H1 (cell line): ENCODE data around the gene KCNMA1. TPM values are rescaled to one million over a fixed set of nuclear protein-coding genes. Genes with fewer than 3 reads are reported as not detected.

Source experiments
- CTCF ChIA-PET: fragments of 300-600 bp; sonication (Branson Sonifier 250); formaldehyde crosslinking; loops from one replicate; lab custom pipeline; 2021; ENCODE audit not compliant: partially characterized antibody; lab: Charles Lee
- POLR2A ChIA-PET: fragments of 300-600 bp; sonication (Branson Sonifier 250); formaldehyde crosslinking; loops from one replicate; lab custom pipeline; 2021; ENCODE audit warnings: inconsistent platforms; ENCODE audit not compliant: partially characterized antibody; lab: Charles Lee
- DNase-seq, 2 experiments: peaks; one replicate each; pipeline versions ENCODE4 v3.0.0 to v3.0.0-alpha.2; 2010 to 2022; ENCODE audit warnings: low spot score in 2 of 2, low read depth in 1 of 2, mixed read lengths in 1 of 2
- FAIRE-seq: peaks from 2 replicates; lab custom pipeline; 2011; peaks lifted over from hg19 to GRCh38; lab: Jason Lieb, UNC
- H2AFZ ChIP-seq: 2 replicates; pipeline ENCODE4 v1.8.1; 2012; ENCODE audit warnings: low read length, inconsistent platforms
- H2AK5ac ChIP-seq: 2 replicates; pipeline ENCODE4 v1.6.1; 2013; ENCODE audit warnings: low read depth, low read length
- H2BK120ac ChIP-seq: replicated peaks from 2 replicates; pipeline ENCODE3; 2013; ENCODE audit warnings: low read depth, low read length, inconsistent platforms
- H2BK12ac ChIP-seq: 2 replicates; pipeline ENCODE4 v1.6.1; 2013; ENCODE audit warnings: low read depth, low read length
- H2BK15ac ChIP-seq: 2 replicates; pipeline ENCODE4 v1.6.1; 2013; ENCODE audit warnings: low read length
- H2BK20ac ChIP-seq: 2 replicates; pipeline ENCODE4 v1.6.1; 2013; ENCODE audit warnings: low read length
- H2BK5ac ChIP-seq: 2 replicates; pipeline ENCODE4 v1.6.1; 2013; ENCODE audit warnings: low read depth, low read length
- H3K14ac ChIP-seq: 2 replicates; pipeline ENCODE4 v1.6.1; 2013; ENCODE audit warnings: inconsistent platforms; ENCODE audit not compliant: insufficient read length
- H3K18ac ChIP-seq: 2 replicates; pipeline ENCODE4 v1.6.1; 2013; ENCODE audit warnings: low read length; ENCODE audit errors: extremely low read depth
- H3K23ac ChIP-seq: 2 replicates; pipeline ENCODE4 v1.6.1; 2013; ENCODE audit warnings: inconsistent platforms; ENCODE audit not compliant: insufficient read length
- H3K23me2 ChIP-seq: 2 replicates; pipeline ENCODE4 v1.6.1; 2013; ENCODE audit warnings: low read depth, low read length
- H3K27ac ChIP-seq: 2 replicates; pipeline ENCODE4 v1.6.1; 2011; ENCODE audit warnings: low read depth, low read length, inconsistent platforms
- H3K27me3 ChIP-seq, 4 experiments: replicated peaks in 1 of 4; 1 replicate in 1 of 4; 2 replicates in 3 of 4; pipeline versions ENCODE4 v1.6.1 to v1.8.1; 2011 to 2013; ENCODE audit warnings: low read length in 3 of 4, mild to moderate bottlenecking in 3 of 4, inconsistent platforms in 2 of 4, mixed read lengths in 2 of 4, moderate library complexity in 1 of 4; ENCODE audit not compliant: control insufficient read depth in 3 of 4, insufficient read depth in 3 of 4; ENCODE audit errors: extremely low read depth in 1 of 4
- H3K36me3 ChIP-seq, 4 experiments: 2 replicates each; pipeline versions ENCODE4 v1.6.1 to v1.8.1; 2011 to 2013; ENCODE audit warnings: mild to moderate bottlenecking in 4 of 4, low read length in 3 of 4, moderate library complexity in 2 of 4, control low read depth in 1 of 4, inconsistent platforms in 1 of 4; ENCODE audit not compliant: insufficient read depth in 4 of 4, control insufficient read depth in 2 of 4
- H3K4ac ChIP-seq: replicated peaks from 2 replicates; pipeline ENCODE3; 2013; ENCODE audit warnings: low read length, low read depth, mixed read lengths, inconsistent platforms; ENCODE audit not compliant: insufficient read length
- H3K4me1 ChIP-seq, 4 experiments: replicated peaks in 1 of 4; 1 replicate in 1 of 4; 2 replicates in 3 of 4; pipeline versions ENCODE4 v1.6.1 to v1.8.1; 2011 to 2013; ENCODE audit warnings: low read length in 3 of 4, inconsistent platforms in 2 of 4, mixed read lengths in 1 of 4; ENCODE audit not compliant: insufficient read depth in 4 of 4, control insufficient read depth in 3 of 4
- H3K4me2 ChIP-seq, 2 experiments: 2 replicates each; pipeline versions ENCODE4 v1.6.1 to v1.8.1; 2011 to 2013; ENCODE audit warnings: low read depth in 2 of 2, low read length in 2 of 2, control low read depth in 1 of 2, inconsistent platforms in 1 of 2, mild to moderate bottlenecking in 1 of 2; ENCODE audit not compliant: insufficient read depth in 1 of 2
- H3K4me3 ChIP-seq, 4 experiments: fragments of 200-600, 300-600 bp in 1 of 4; sonication (generic), shearing (Covaris generic), sonication (Bioruptor Twin) in 1 of 4; 2 replicates each; pipeline versions ENCODE4 v1.5.1 to v1.8.1; 2011 to 2016; ENCODE audit warnings: low read length in 4 of 4, low read depth in 3 of 4, control low read depth in 2 of 4, inconsistent platforms in 2 of 4, mild to moderate bottlenecking in 2 of 4, mixed read lengths in 1 of 4, moderate library complexity in 1 of 4; ENCODE audit not compliant: insufficient read depth in 2 of 4; ENCODE audit errors: extremely low read depth in 1 of 4
- H3K56ac ChIP-seq: replicated peaks from 2 replicates; pipeline ENCODE3; 2013; ENCODE audit warnings: low read depth, mild to moderate bottlenecking, mixed read lengths, low read length, inconsistent platforms; ENCODE audit not compliant: insufficient read length
- H3K79me1 ChIP-seq: 2 replicates; pipeline ENCODE4 v1.6.1; 2013; ENCODE audit warnings: low read depth, low read length, control low read depth
- H3K79me2 ChIP-seq, 2 experiments: 2 replicates each; pipeline versions ENCODE4 v1.6.1 to v1.8.1; 2012 to 2013; ENCODE audit warnings: low read length in 2 of 2, mild to moderate bottlenecking in 2 of 2, inconsistent platforms in 1 of 2; ENCODE audit not compliant: insufficient read depth in 2 of 2, control insufficient read depth in 1 of 2
- H3K9ac ChIP-seq, 4 experiments: replicated peaks in 1 of 4; 1 replicate in 1 of 4; 2 replicates in 3 of 4; pipeline versions ENCODE4 v1.6.1 to v1.8.1; 2011 to 2013; ENCODE audit warnings: low read depth in 3 of 4, low read length in 3 of 4, control low read depth in 2 of 4, mild to moderate bottlenecking in 2 of 4, moderate library complexity in 2 of 4, inconsistent platforms in 1 of 4; ENCODE audit errors: extremely low read depth in 1 of 4
- H3K9me3 ChIP-seq, 2 experiments: 2 replicates each; pipeline versions ENCODE4 v1.6.1 to v1.8.1; 2012 to 2013; ENCODE audit warnings: mild to moderate bottlenecking in 2 of 2, moderate library complexity in 2 of 2, control low read depth in 1 of 2, inconsistent platforms in 1 of 2, low read depth in 1 of 2, low read length in 1 of 2, mixed read lengths in 1 of 2; ENCODE audit not compliant: insufficient read depth in 2 of 2
- H4K20me1 ChIP-seq, 2 experiments: replicated peaks in 1 of 2; 2 replicates each; pipeline versions ENCODE3 to v1.8.1; 2011 to 2013; ENCODE audit warnings: inconsistent platforms in 2 of 2, low read length in 2 of 2, mild to moderate bottlenecking in 1 of 2; ENCODE audit not compliant: insufficient read depth in 2 of 2, control insufficient read depth in 1 of 2
- H4K5ac ChIP-seq: 2 replicates; pipeline ENCODE4 v1.6.1; 2013; ENCODE audit warnings: low read length, low read depth, mixed read lengths, inconsistent platforms; ENCODE audit not compliant: insufficient read length
- H4K8ac ChIP-seq: 2 replicates; pipeline ENCODE4 v1.8.0; 2013; ENCODE audit warnings: mild to moderate bottlenecking, moderate library complexity, low read length, inconsistent platforms; ENCODE audit not compliant: insufficient read depth; ENCODE audit errors: extremely low read depth
- H4K91ac ChIP-seq: replicated peaks from 2 replicates; pipeline ENCODE3; 2013; ENCODE audit warnings: low read length, mixed read lengths, inconsistent platforms; ENCODE audit not compliant: insufficient read length
- CTCF ChIP-seq, 3 experiments: IDR thresholded peaks; 1 replicate in 2 of 3; 2 replicates in 1 of 3; pipeline versions ENCODE4 v1.5.1 to v1.6.1; 2011; ENCODE audit warnings: low read length in 3 of 3, mild to moderate bottlenecking in 3 of 3, inconsistent platforms in 2 of 3, low read depth in 1 of 3, moderate library complexity in 1 of 3; ENCODE audit not compliant: insufficient read depth in 1 of 3; ENCODE audit errors: control extremely low read depth in 1 of 3
- HDAC2 ChIP-seq, 2 experiments: fragments of 300-600 bp in 1 of 2; sonication (generic) in 1 of 2; IDR thresholded peaks; 2 replicates each; pipeline ENCODE4 v1.6.1; 2011 to 2012; ENCODE audit warnings: low read depth in 2 of 2, low read length in 2 of 2, mild to moderate bottlenecking in 2 of 2, moderate library complexity in 2 of 2, borderline replicate concordance in 1 of 2, inconsistent platforms in 1 of 2
- JUND ChIP-seq: IDR thresholded peaks from 2 replicates; pipeline ENCODE4 v1.6.1; 2011; ENCODE audit warnings: mild to moderate bottlenecking, improper control_type of control experiment, low read length
- KDM1A ChIP-seq: fragments of 200-600, 300-600 bp; sonication (generic); IDR thresholded peaks from 2 replicates; pipeline ENCODE4 v1.7.1; 2016; ENCODE audit warnings: mild to moderate bottlenecking, low read length, borderline replicate concordance
- RAD21 ChIP-seq, 2 experiments: IDR thresholded peaks in 1 of 2; conservative IDR thresholded peaks in 1 of 2; 2 replicates each; pipeline ENCODE4 v1.6.1; 2011; ENCODE audit warnings: low read depth in 2 of 2, low read length in 2 of 2, improper control_type of control experiment in 1 of 2, inconsistent platforms in 1 of 2, mild to moderate bottlenecking in 1 of 2, moderate library complexity in 1 of 2
- SP4 ChIP-seq: IDR thresholded peaks from 2 replicates; pipeline ENCODE4 v1.6.1; 2012; ENCODE audit warnings: low read length, inconsistent platforms
- TBP ChIP-seq: IDR thresholded peaks from 2 replicates; pipeline ENCODE4 v1.6.1; 2011; ENCODE audit warnings: low read depth, low read length, improper control_type of control experiment
- USF2 ChIP-seq: IDR thresholded peaks from 2 replicates; pipeline ENCODE4 v1.6.1; 2011; ENCODE audit warnings: low read length, improper control_type of control experiment
- WGBS, 2 experiments: shearing (Covaris generic) in 1 of 2; methylation state at CpG; one replicate each; pipeline versions ENCODE4 v1.1.6 to v1.1.7; 2013 to 2015; ENCODE audit warnings: low lambda C conversion rate in 2 of 2, mixed read lengths in 2 of 2, inconsistent platforms in 1 of 2, low coverage in 1 of 2, missing lambda C conversion rate in 1 of 2; ENCODE audit not compliant: insufficient replicate concordance in 2 of 2, insufficient coverage in 1 of 2, insufficient read length in 1 of 2; ENCODE audit errors: extremely low coverage in 1 of 2, missing lambda C conversion rate in 1 of 2; 5-methylcytosine and 5-hydroxymethylcytosine counted together
- polyA plus RNA-seq, 7 experiments: library from polyadenylated mRNA; depleted of rRNA in 3 of 7; stranded (reverse) in 5 of 7; unstranded in 2 of 7; fragments of >200 nt in 5 of 7; fragments of 200-250 nt in 2 of 7; gene quantifications; 1 replicate in 5 of 7; 2 replicates in 1 of 7; 4 replicates in 1 of 7; pipeline versions ENCODE4 v1.2.1 to v1.2.3, GENCODE V29; 2011 to 2013; ENCODE audit warnings: missing spikeins in 2 of 7, mixed read lengths in 2 of 7
- total RNA-seq: library from RNA; stranded (reverse); fragmentation: NEBNext Ultra II Directional; extraction: Animal tissue kit (Norgen Biotek cat#: 25700); gene quantifications from 2 replicates; pipeline ENCODE4 v1.2.1, GENCODE V29; 2021

Gene KCNMA1
- total and polyA plus RNA-seq, 2 of the 8 experiments (the other 6 are each of a cell fraction or from before 2014, with no cell fraction given) = 10.2 to 11.1 TPM

- Histone ChIP-seq H2AK5ac (0 out of 2 replicates have a peak overlapping the region, but pooled peaks have one; percentile 44), H3K4me3 (no peak overlapping the region), H3K79me1 (peaks cover 2% of the 10 kb centered on the region; the same call in 1 of the 2 replicates), H2BK20ac (no peak overlapping the region), H4K91ac (no peak overlapping the region), H4K8ac (no peak overlapping the region), H2BK12ac (peak overlapping the region; percentile 31; the same call in 1 of the 2 replicates), H3K4me1 (peaks cover 2 to 14% (median 7%) of the 10 kb centered on the region in 4 experiments; a peak in 6 of 7 replicates), H2BK5ac (no peak overlapping the region), H3K9me3 (no peaks in the 10 kb centered on the region), H3K18ac (no peak overlapping the region), H3K23ac (no peak overlapping the region), H3K4ac (no peak overlapping the region), H3K27ac (no peak overlapping the region), H3K14ac (no peak overlapping the region), H4K5ac (no peak overlapping the region), H2BK15ac (no peak overlapping the region), H3K79me2 (no peaks in the 10 kb centered on the region), H3K56ac (no peak overlapping the region), H4K20me1 (no peaks in the 10 kb centered on the region), H3K23me2 (no peaks in the 10 kb centered on the region), H2AFZ (no peak overlapping the region), H3K36me3 (no peaks in the 10 kb centered on the region; a peak in 1 of 8 replicates), H3K27me3 (no peaks in the 10 kb centered on the region), H2BK120ac (no peak overlapping the region), H3K4me2 (no peak overlapping the region), H3K9ac (no peak overlapping the region)
- CTCF ChIA-PET = interaction anchor here (0.7 to 1.8 kb wide), 13 partner anchors 9 to 340 kb away, joined by 3 to 10 read pairs (median 4); no protein-coding TSS in a partner anchor
- FAIRE-seq (no peak), DNase-seq (no peak)
- POLR2A ChIA-PET = interaction anchor here (0.8 to 1.3 kb wide), 2 partner anchors 9 to 255 kb away, joined by 3 read pairs; no protein-coding TSS in a partner anchor
- WGBS, 2 experiments = 80% methylated on average over 15 of the region's 15 CpGs; no CpG with 5 or more reads in 1 of the 2 experiments
- TF ChIP-seq USF2 (no peak), CTCF (IDR thresholded peaks at IDR 0.05; ENCODE audit: control extremely low read depth in 1 of 3, insufficient read depth in 1 of 3, low read depth in 1 of 3, low read length in 3 of 3) (no peak), SP4 (no peak), TBP (no peak), HDAC2 (IDR thresholded peaks at IDR 0.05; ENCODE audit: borderline replicate concordance in 1 of 2, low read depth in 2 of 2, low read length in 2 of 2) (no peak), KDM1A (no peak), RAD21 (IDR thresholded peaks at IDR 0.05 in 1 of 2, conservative IDR thresholded peaks at IDR 0.05 in 1 of 2; ENCODE audit: low read depth in 2 of 2, low read length in 2 of 2) (no peak), JUND (no peak)
Measured at GRCh38 chr10:77513781-77514331, 123.8 kb downstream of the KCNMA1 start.
